Measurements from ENCODE around the gene CACNA2D4.

The CACNA2D4 gene

GRCh38 chr12:1836854-1837421 lies 81.5 kb downstream of the CACNA2D4 start:
- no peaks in the 10 kb centered on the region for H4K20me1 ChIP-seq (ENCODE audit: insufficient read depth)
- no peaks in the 10 kb centered on the region for H3K36me3 ChIP-seq (ENCODE audit: insufficient read depth)
- no peak overlapping the region for H3K4me2 ChIP-seq
- no peak overlapping the region for H3K27ac ChIP-seq
- TF ChIP-seq CTCF (conservative IDR thresholded peaks at IDR 0.05; ENCODE audit: low read depth, low read length), result no peak
- no peak overlapping the region for H3K9ac ChIP-seq
- no peak overlapping the region for H2AFZ ChIP-seq (ENCODE audit: low read depth)
- H3K79me2 ChIP-seq (ENCODE audit: insufficient read depth, low read depth), result no peaks in the 10 kb centered on the region
- H3K27me3 ChIP-seq (ENCODE audit: insufficient read depth, low read depth), result peaks cover 55% of the 10 kb centered on the region
- H3K4me3 ChIP-seq (IDR thresholded peaks at IDR 0.05; ENCODE audit: insufficient read depth, low read depth, low read length), result no peak overlapping the region
- no peaks in the 10 kb centered on the region for H3K4me1 ChIP-seq (ENCODE audit: low read depth, poor library complexity, severe bottlenecking)

GRCh38 chr12:1836241-1836803 lies 82.1 kb downstream of the CACNA2D4 start:
- Histone ChIP-seq H3K36me3 (ENCODE audit: insufficient read depth) (no peaks in the 10 kb centered on the region), H3K9ac (no peak overlapping the region), H4K20me1 (ENCODE audit: insufficient read depth) (no peaks in the 10 kb centered on the region), H3K27ac (no peak overlapping the region), H3K4me2 (no peak overlapping the region), H3K4me1 (ENCODE audit: low read depth, poor library complexity, severe bottlenecking) (no peaks in the 10 kb centered on the region), H3K4me3 (IDR thresholded peaks at IDR 0.05; ENCODE audit: insufficient read depth, low read depth, low read length) (no peak overlapping the region), H3K27me3 (ENCODE audit: insufficient read depth, low read depth) (peaks cover 57% of the 10 kb centered on the region), H3K79me2 (ENCODE audit: insufficient read depth, low read depth) (no peaks in the 10 kb centered on the region), H2AFZ (ENCODE audit: low read depth) (no peak overlapping the region)
- TF ChIP-seq CTCF (conservative IDR thresholded peaks at IDR 0.05; ENCODE audit: low read depth, low read length), result no peak

- H3K4me1 ChIP-seq (ENCODE audit: low read depth, poor library complexity, severe bottlenecking), result no peaks in the 10 kb centered on the region
- no peaks in the 10 kb centered on the region for H3K79me2 ChIP-seq (ENCODE audit: insufficient read depth, low read depth)
- TF ChIP-seq CTCF (conservative IDR thresholded peaks at IDR 0.05; ENCODE audit: low read depth, low read length), result no peak
- H3K9ac ChIP-seq, result no peak overlapping the region
- no peak overlapping the region for H2AFZ ChIP-seq (ENCODE audit: low read depth)
- H3K36me3 ChIP-seq (ENCODE audit: insufficient read depth), result no peaks in the 10 kb centered on the region
- no peak overlapping the region for H3K4me2 ChIP-seq
- no peak overlapping the region for H3K27ac ChIP-seq
- peaks cover 58% of the 10 kb centered on the region for H3K27me3 ChIP-seq (ENCODE audit: insufficient read depth, low read depth)
- no peak overlapping the region for H3K4me3 ChIP-seq (IDR thresholded peaks at IDR 0.05; ENCODE audit: insufficient read depth, low read depth, low read length)
- H4K20me1 ChIP-seq (ENCODE audit: insufficient read depth), result no peaks in the 10 kb centered on the region
Measured at GRCh38 chr12:1835211-1836131, 83.0 kb downstream of the CACNA2D4 start.

- H3K27ac ChIP-seq, result no peak overlapping the region
- TF ChIP-seq CTCF (conservative IDR thresholded peaks at IDR 0.05; ENCODE audit: low read depth, low read length), result no peak
- no peak overlapping the region for H3K9ac ChIP-seq
- H3K4me2 ChIP-seq, result no peak overlapping the region
- no peaks in the 10 kb centered on the region for H3K4me1 ChIP-seq (ENCODE audit: low read depth, poor library complexity, severe bottlenecking)
- H3K4me3 ChIP-seq (IDR thresholded peaks at IDR 0.05; ENCODE audit: insufficient read depth, low read depth, low read length), result no peak overlapping the region
- no peak overlapping the region for H2AFZ ChIP-seq (ENCODE audit: low read depth)
- no peaks in the 10 kb centered on the region for H4K20me1 ChIP-seq (ENCODE audit: insufficient read depth)
- no peaks in the 10 kb centered on the region for H3K36me3 ChIP-seq (ENCODE audit: insufficient read depth)
- peaks cover 61% of the 10 kb centered on the region for H3K27me3 ChIP-seq (ENCODE audit: insufficient read depth, low read depth)
- no peaks in the 10 kb centered on the region for H3K79me2 ChIP-seq (ENCODE audit: insufficient read depth, low read depth)
Measured at GRCh38 chr12:1834186-1834925, 84.1 kb downstream of the CACNA2D4 start.

Data from KMS-11 (cell line).